Measurements from ENCODE around the gene SLC12A5.
A peak's percentile ranks its signal among the peaks of the same experiment; 100 is the strongest.

SLC12A5 gene

GRCh38 chr20:45993197-45993951, 35.6 kb upstream of the SLC12A5 start (continued):
- peak; percentile 92 for TF ChIP-seq PRDM10 (tag by site-specific recombination; IDR thresholded peaks at IDR 0.05)
- TF ChIP-seq MYNN (tag by site-specific recombination; IDR thresholded peaks at IDR 0.05; ENCODE audit: borderline replicate concordance): no peak
- no peak for TF ChIP-seq ZSCAN18 (tag by site-specific recombination; IDR thresholded peaks at IDR 0.05)
- TF ChIP-seq ZNF692 (tag by site-specific recombination; IDR thresholded peaks at IDR 0.05): peak; percentile 78

- no peaks in the 10 kb centered on the region for H3K4me1 ChIP-seq (ENCODE audit: control insufficient read depth, insufficient read depth, low read length)
These were observed 34.1 kb upstream of the SLC12A5 start for GRCh38 chr20:45994761-45995493.

More at GRCh38 chr20:45994761-45995493, 34.1 kb upstream of the SLC12A5 start:
- Histone ChIP-seq H3K4me3 (ENCODE audit: low read depth, low read length) (no peak overlapping the region), H3K27ac (ENCODE audit: extremely low read depth, low read depth, low read length) (no peak overlapping the region), H3K36me3 (ENCODE audit: control insufficient read depth in 2 of 2, insufficient read depth in 1 of 2, low read length in 2 of 2) (no peaks in the 10 kb centered on the region), H3K9me3 (ENCODE audit: control insufficient read depth, insufficient read depth, low read depth, low read length) (no peaks in the 10 kb centered on the region)
- CTCF ChIA-PET: interaction anchor here (0.6 to 2.6 kb wide), 4 partner anchors 8 to 105 kb away, joined by 3 to 19 read pairs (median 5); no protein-coding TSS in a partner anchor
- POLR2A ChIA-PET: no interaction called here
- TF ChIP-seq ZBTB17 (tag by site-specific recombination; IDR thresholded peaks at IDR 0.05) (peak; percentile 63), ZNF473 (tag by site-specific recombination; IDR thresholded peaks at IDR 0.05) (no peak), HOXD13 (CRISPR knock-in tag; IDR thresholded peaks at IDR 0.05; ENCODE audit: borderline replicate concordance) (no peak), ZNF157 (tag by site-specific recombination; IDR thresholded peaks at IDR 0.05) (no peak), ZNF639 (tag by site-specific recombination; IDR thresholded peaks at IDR 0.05) (no peak), ZNF704 (tag by site-specific recombination; IDR thresholded peaks at IDR 0.05) (no peak), ZFHX2 (tag by site-specific recombination; conservative IDR thresholded peaks at IDR 0.05) (peak; percentile 34; the same call in 1 of the 2 replicates), EGR2 (tag by site-specific recombination; IDR thresholded peaks at IDR 0.05; ENCODE audit: low read depth) (0 out of 2 replicates have a peak, but pooled peaks have one; percentile 35), ZNF830 (tag by site-specific recombination; IDR thresholded peaks at IDR 0.05; ENCODE audit: low read depth) (no peak), ZNF426 (tag by site-specific recombination; IDR thresholded peaks at IDR 0.05) (no peak), ZNF394 (tag by site-specific recombination; IDR thresholded peaks at IDR 0.05; ENCODE audit: borderline replicate concordance) (peak; percentile 54; the same call in 1 of the 2 replicates), ZFP37 (tag by site-specific recombination; IDR thresholded peaks at IDR 0.05) (no peak), ZFP3 (tag by site-specific recombination; IDR thresholded peaks at IDR 0.05; ENCODE audit: low read depth) (no peak), ZNF621 (tag by site-specific recombination; IDR thresholded peaks at IDR 0.05) (no peak), ZNF48 (tag by site-specific recombination; IDR thresholded peaks at IDR 0.05) (no peak), PATZ1 (tag by site-specific recombination; IDR thresholded peaks at IDR 0.05) (no peak), KLF7 (tag by site-specific recombination; IDR thresholded peaks at IDR 0.05; ENCODE audit: borderline replicate concordance) (no peak), ZNF2 (tag by site-specific recombination; IDR thresholded peaks at IDR 0.05) (no peak)
